Hepatocyte (in vitro differentiated cells): ENCODE data around the gene ZNF385C. TPM values are rescaled to one million over a fixed set of nuclear protein-coding genes. Genes with fewer than 3 reads are reported as not detected.

Source experiments
- DNase-seq: peaks from one replicate; pipeline ENCODE4 v3.0.0-alpha.2; 2016; ENCODE audit warnings: low spot score
- H2AFZ ChIP-seq: fragments of 200-600 bp; sonication (generic); 2 replicates; pipeline ENCODE4 v1.6.0; 2016; ENCODE audit warnings: antibody characterized with exemption, mild to moderate bottlenecking
- H3K27ac ChIP-seq: fragments of 200-600 bp; sonication (generic); 2 replicates; pipeline ENCODE4 v1.5.1; 2016; ENCODE audit warnings: mild to moderate bottlenecking
- H3K27me3 ChIP-seq: fragments of 200-600 bp; sonication (generic); 2 replicates; pipeline ENCODE4 v1.6.1; 2016
- H3K36me3 ChIP-seq: fragments of 200-600 bp; sonication (generic); replicated peaks from 2 replicates; pipeline ENCODE4 v1.5.1; 2016; ENCODE audit warnings: low read depth; ENCODE audit not compliant: insufficient read depth
- H3K4me1 ChIP-seq: fragments of 200-600 bp; sonication (generic); 2 replicates; pipeline ENCODE4 v1.5.1; 2016; ENCODE audit warnings: mild to moderate bottlenecking, moderate library complexity; ENCODE audit not compliant: insufficient read depth
- H3K4me2 ChIP-seq: fragments of 200-600 bp; sonication (generic); 2 replicates; pipeline ENCODE4 v1.6.0; 2016
- H3K4me3 ChIP-seq: fragments of 200-600 bp; sonication (generic); 2 replicates; pipeline ENCODE4 v1.5.1; 2016; ENCODE audit warnings: mild to moderate bottlenecking
- H3K79me2 ChIP-seq: fragments of 200-600 bp; sonication (generic); 2 replicates; pipeline ENCODE4 v1.6.0; 2017; ENCODE audit warnings: mild to moderate bottlenecking
- H3K9me2 ChIP-seq: fragments of 200-600 bp; sonication (generic); replicated peaks from 2 replicates; pipeline ENCODE4 v1.6.0; 2017; ENCODE audit warnings: mild to moderate bottlenecking; ENCODE audit not compliant: insufficient read depth
- H3K9me3 ChIP-seq: fragments of 200-600 bp; sonication (generic); 2 replicates; pipeline ENCODE4 v1.5.1; 2016; ENCODE audit warnings: low read depth, mild to moderate bottlenecking
- H4K20me1 ChIP-seq: fragments of 200-600 bp; sonication (generic); 2 replicates; pipeline ENCODE4 v1.6.0; 2016; ENCODE audit warnings: mild to moderate bottlenecking; ENCODE audit not compliant: insufficient read depth, poor library complexity, severe bottlenecking
- CTCF ChIP-seq: fragments of 200-600 bp; sonication (generic); IDR thresholded peaks from 2 replicates; pipeline ENCODE4 v1.5.1; 2016; ENCODE audit warnings: antibody characterized with exemption, mild to moderate bottlenecking; ENCODE audit not compliant: poor library complexity
- EZH2 ChIP-seq: fragments of 200-600 bp; sonication (generic); IDR thresholded peaks from 2 replicates; pipeline ENCODE4 v1.6.1; 2016; ENCODE audit warnings: antibody characterized with exemption, mild to moderate bottlenecking, borderline replicate concordance
- EZH2phosphoT487 ChIP-seq: fragments of 200-600 bp; sonication (generic); IDR thresholded peaks from one replicate; pipeline ENCODE4 v1.6.1; 2018; ENCODE audit warnings: antibody characterized with exemption, mild to moderate bottlenecking, low read depth, moderate library complexity; ENCODE audit not compliant: unreplicated experiment, severe bottlenecking
- whole genome bisulfite sequencing: methylation state at CpG from one replicate; pipeline ENCODE4 v1.1.6; 2016; ENCODE audit warnings: low lambda C conversion rate; ENCODE audit errors: missing lambda C conversion rate; 5-methylcytosine and 5-hydroxymethylcytosine counted together
- polyA plus RNA-seq: library from polyadenylated mRNA; unstranded; fragments of >200 nt; fragmentation: Nextera tagmentation; extraction: Ambion mirVana; gene quantifications from 2 replicates; pipeline ENCODE4 v1.2.1, GENCODE V29; 2016
- total RNA-seq: library from RNA; depleted of rRNA; stranded (reverse); fragments of >200 nt; gene quantifications from 2 replicates; pipeline ENCODE4 v1.2.3, GENCODE V29; 2014

ZNF385C gene
- total and polyA plus RNA-seq, 2 experiments from 2014 or later, result 0.45 to 0.63 TPM

- Histone ChIP-seq H3K27ac (no peak overlapping the region), H3K36me3 (no peaks in the 10 kb centered on the region), H4K20me1 (no peaks in the 10 kb centered on the region), H3K4me3 (no peak overlapping the region), H3K4me1 (peaks cover 5% of the 10 kb centered on the region), H2AFZ (no peak overlapping the region), H3K9me3 (no peaks in the 10 kb centered on the region), H3K4me2 (no peak overlapping the region), H3K27me3 (no peaks in the 10 kb centered on the region), H3K9me2 (no peaks in the 10 kb centered on the region), H3K79me2 (peaks cover 6% of the 10 kb centered on the region)
- no peak for TF ChIP-seq EZH2
- no peak for TF ChIP-seq EZH2phosphoT487
- no peak for TF ChIP-seq CTCF
- 97% methylated on average over 12 of the region's 12 CpGs for WGBS
- no peak for DNase-seq
These were observed 27.3 kb upstream of the ZNF385C start for GRCh38 chr17:42125565-42125964.

GRCh38 chr17:42124256-42124655, 26.0 kb upstream of the ZNF385C start:
- Histone ChIP-seq H3K9me3 (no peaks in the 10 kb centered on the region), H3K9me2 (no peaks in the 10 kb centered on the region), H2AFZ (no peak overlapping the region), H3K27me3 (no peaks in the 10 kb centered on the region), H4K20me1 (no peaks in the 10 kb centered on the region), H3K36me3 (no peaks in the 10 kb centered on the region), H3K4me2 (no peak overlapping the region), H3K27ac (no peak overlapping the region), H3K4me3 (no peak overlapping the region), H3K79me2 (no peaks in the 10 kb centered on the region), H3K4me1 (peaks cover 7% of the 10 kb centered on the region)
- no peak for DNase-seq
- WGBS, result 95% methylated on average over 3 of the region's 3 CpGs
- TF ChIP-seq EZH2 (no peak), CTCF (no peak), EZH2phosphoT487 (no peak)

DNA sequence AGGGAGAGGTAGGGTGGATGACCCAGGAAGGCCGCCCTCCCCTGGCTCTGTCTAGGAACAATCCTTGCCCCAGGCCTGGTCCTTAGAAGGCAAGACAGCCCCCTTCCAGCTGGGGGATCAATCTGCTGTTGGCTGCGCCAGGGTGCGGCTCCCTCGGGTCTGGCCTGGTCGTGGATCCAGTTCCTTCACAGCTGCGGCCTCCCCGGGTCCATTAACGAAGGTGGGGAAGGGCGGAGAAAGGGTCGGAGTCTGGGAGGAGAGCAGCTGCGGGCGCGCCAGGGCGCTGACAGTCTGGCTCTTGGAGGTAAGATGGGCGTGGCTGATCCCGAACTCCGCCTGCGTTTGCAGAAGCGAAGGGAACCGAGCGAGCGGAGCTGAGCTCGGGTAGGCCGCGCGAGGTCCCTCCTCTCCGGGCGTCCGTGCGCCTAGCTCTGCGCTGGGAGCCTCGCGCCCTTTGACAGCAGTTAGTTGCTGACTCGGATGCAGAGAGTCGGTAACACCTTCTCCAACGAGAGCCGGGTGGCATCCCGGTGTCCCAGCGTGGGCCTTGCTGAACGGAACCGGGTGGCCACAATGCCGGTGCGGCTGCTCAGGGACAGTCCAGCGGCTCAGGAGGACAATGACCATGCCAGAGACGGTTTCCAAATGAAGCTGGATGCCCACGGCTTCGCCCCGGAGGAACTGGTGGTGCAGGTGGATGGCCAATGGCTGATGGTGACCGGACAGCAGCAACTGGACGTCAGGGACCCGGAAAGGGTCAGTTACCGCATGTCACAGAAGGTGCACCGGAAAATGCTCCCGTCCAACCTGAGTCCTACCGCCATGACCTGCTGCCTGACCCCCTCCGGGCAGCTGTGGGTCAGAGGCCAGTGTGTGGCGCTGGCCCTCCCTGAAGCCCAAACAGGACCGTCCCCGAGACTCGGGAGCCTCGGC, 24.4 kb upstream of the ZNF385C start, which contains the start of gene HSPB9:
TSS of gene HSPB9 (plus strand) at position 434 of the 933 bp plus-strand sequence. CDS start at position 481, 47 bp downstream.
- Histone ChIP-seq H3K4me2 (peak within 1 kb of the TSS; percentile 59), H3K36me3 (no peaks in the 10 kb centered on the region)

More for the DNA sequence above, 24.4 kb upstream of the ZNF385C start, which contains the start of gene HSPB9:
- H3K4me1 ChIP-seq, result peaks cover 7% of the 10 kb centered on the region
- no peak within 1 kb of the TSS for H3K4me3 ChIP-seq
- no peaks in the 10 kb centered on the region for H4K20me1 ChIP-seq
- H3K27ac ChIP-seq, result peak within 1 kb of the TSS; percentile 31
- no peak for TF ChIP-seq CTCF
- no peak for TF ChIP-seq EZH2
- no peak for TF ChIP-seq EZH2phosphoT487
- no peaks in the 10 kb centered on the region for H3K27me3 ChIP-seq
- 58% methylated on average over 59 of the region's 61 CpGs for WGBS
- peak; percentile 77 for DNase-seq
- no peaks in the 10 kb centered on the region for H3K79me2 ChIP-seq
- H2AFZ ChIP-seq, result peak within 1 kb of the TSS; percentile 72
- H3K9me2 ChIP-seq, result no peaks in the 10 kb centered on the region
- H3K9me3 ChIP-seq, result no peaks in the 10 kb centered on the region
